ENCODE measurements around the gene TMEM218.

DNA sequence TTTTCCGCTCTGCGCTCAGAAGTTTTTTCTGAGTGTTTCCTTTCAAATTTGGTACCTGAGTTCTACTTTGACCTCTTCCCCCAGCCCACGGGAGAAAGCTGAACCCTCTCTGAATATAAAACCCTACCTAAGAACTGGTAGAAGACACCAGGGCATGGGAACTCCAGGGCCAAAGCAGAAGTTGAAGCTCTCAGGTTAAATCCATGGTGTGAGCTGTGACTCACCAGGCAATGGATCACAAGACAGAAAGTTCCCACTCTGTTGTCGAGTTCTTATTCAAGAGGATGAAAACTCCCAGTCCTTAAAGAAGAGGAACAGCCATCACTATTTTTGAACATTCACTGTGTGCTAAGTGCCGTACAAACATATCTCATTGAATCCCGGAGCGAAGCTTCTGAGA, 8.9 kb downstream of the TMEM218 start:
- TF ChIP-seq POLR2A (IDR thresholded peaks at IDR 0.05; ENCODE audit: low read depth, low read length) (no peak), ZNF274 (IDR thresholded peaks at IDR 0.05; ENCODE audit: insufficient read depth, insufficient read length) (no peak), RCOR1 (conservative IDR thresholded peaks at IDR 0.05; ENCODE audit: low read depth, low read length) (no peak), TCF7 (IDR thresholded peaks at IDR 0.05; ENCODE audit: borderline replicate concordance) (no peak), CHD2 (IDR thresholded peaks at IDR 0.05; ENCODE audit: borderline replicate concordance, low read depth, low read length) (no peak), PRDM15 (CRISPR knock-in tag; IDR thresholded peaks at IDR 0.05) (no peak), FOS (IDR thresholded peaks at IDR 0.05; ENCODE audit: borderline replicate concordance, extremely low read depth, insufficient read length) (no peak), ZNF24 (IDR thresholded peaks at IDR 0.05) (no peak), MXI1 (IDR thresholded peaks at IDR 0.05; ENCODE audit: low read depth, low read length) (no peak), YBX1 (IDR thresholded peaks at IDR 0.05) (no peak), RAD21 (IDR thresholded peaks at IDR 0.05; ENCODE audit: insufficient read depth, low read depth, low read length) (no peak)
- TF ChIP-seq, protein P1, sequence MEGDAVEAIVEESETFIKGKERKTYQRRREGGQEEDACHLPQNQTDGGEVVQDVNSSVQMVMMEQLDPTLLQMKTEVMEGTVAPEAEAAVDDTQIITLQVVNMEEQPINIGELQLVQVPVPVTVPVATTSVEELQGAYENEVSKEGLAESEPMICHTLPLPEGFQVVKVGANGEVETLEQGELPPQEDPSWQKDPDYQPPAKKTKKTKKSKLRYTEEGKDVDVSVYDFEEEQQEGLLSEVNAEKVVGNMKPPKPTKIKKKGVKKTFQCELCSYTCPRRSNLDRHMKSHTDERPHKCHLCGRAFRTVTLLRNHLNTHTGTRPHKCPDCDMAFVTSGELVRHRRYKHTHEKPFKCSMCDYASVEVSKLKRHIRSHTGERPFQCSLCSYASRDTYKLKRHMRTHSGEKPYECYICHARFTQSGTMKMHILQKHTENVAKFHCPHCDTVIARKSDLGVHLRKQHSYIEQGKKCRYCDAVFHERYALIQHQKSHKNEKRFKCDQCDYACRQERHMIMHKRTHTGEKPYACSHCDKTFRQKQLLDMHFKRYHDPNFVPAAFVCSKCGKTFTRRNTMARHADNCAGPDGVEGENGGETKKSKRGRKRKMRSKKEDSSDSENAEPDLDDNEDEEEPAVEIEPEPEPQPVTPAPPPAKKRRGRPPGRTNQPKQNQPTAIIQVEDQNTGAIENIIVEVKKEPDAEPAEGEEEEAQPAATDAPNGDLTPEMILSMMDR (IDR thresholded peaks at IDR 0.05 in 2 of 3, conservative IDR thresholded peaks at IDR 0.05 in 1 of 3; ENCODE audit: control insufficient read depth in 2 of 3, extremely low read depth in 1 of 3, insufficient read depth in 1 of 3, low read depth in 3 of 3, low read length in 3 of 3): no peak
